HEK293 (cell line): ENCODE results near the gene HELQ.
A peak's percentile ranks its signal among the peaks of the same experiment; 100 is the strongest.

ENCODE experiments used
- CTCF ChIA-PET: fragments of 350-600 bp; formaldehyde crosslinking; extraction: SDS; loops from one replicate; lab custom pipeline; 2021; ENCODE audit warnings: antibody characterized with exemption; lab: Yijun Ruan, JAX
- POLR2A ChIA-PET: fragments of 300-600 bp; formaldehyde crosslinking; extraction: SDS; loops from one replicate; lab custom pipeline; 2020; ENCODE audit warnings: antibody characterized with exemption, inconsistent platforms; lab: Yijun Ruan, JAX
- H3K27ac ChIP-seq: fragments of 200-500 bp; sonication (Bioruptor generic); 2 replicates; pipeline ENCODE4 v1.5.1; 2014; ENCODE audit warnings: low read depth, low read length, control low read depth, inconsistent platforms; ENCODE audit errors: extremely low read depth
- H3K36me3 ChIP-seq, 2 experiments: fragments of 200-500 bp in 1 of 2; sonication (Bioruptor generic) in 1 of 2; 1 replicate in 1 of 2; 2 replicates in 1 of 2; pipeline ENCODE4 v1.5.1; 2014 to 2017; ENCODE audit warnings: inconsistent platforms in 2 of 2, low read length in 2 of 2; ENCODE audit not compliant: control insufficient read depth in 2 of 2, insufficient read depth in 1 of 2
- H3K4me1 ChIP-seq: fragments of 200-500 bp; sonication (Bioruptor generic); 2 replicates; pipeline ENCODE4 v1.5.1; 2014; ENCODE audit warnings: mild to moderate bottlenecking, low read length, inconsistent platforms; ENCODE audit not compliant: control insufficient read depth, insufficient read depth
- H3K4me3 ChIP-seq: 2 replicates; pipeline ENCODE4 v1.5.1; 2011; ENCODE audit warnings: low read depth, mild to moderate bottlenecking, control low read depth, low read length, moderate library complexity
- H3K9me3 ChIP-seq: fragments of 200-500 bp; sonication (Bioruptor generic); 2 replicates; pipeline ENCODE4 v1.5.1; 2014; ENCODE audit warnings: low read depth, low read length, inconsistent platforms; ENCODE audit not compliant: control insufficient read depth, insufficient read depth
- ATF2 ChIP-seq: fragments of 450-650 bp; formaldehyde crosslinking; IDR thresholded peaks from 2 replicates; pipeline ENCODE4 v1.5.1; 2016; ENCODE audit warnings: missing biosample characterization, missing genetic modification characterization, low read depth
- KLF1 ChIP-seq: fragments of 450-650 bp; formaldehyde crosslinking; IDR thresholded peaks from 2 replicates; pipeline ENCODE4 v1.5.1; 2016; ENCODE audit warnings: missing biosample characterization, missing genetic modification characterization
- KLF7 ChIP-seq: fragments of 450-650 bp; formaldehyde crosslinking; IDR thresholded peaks from 2 replicates; pipeline ENCODE4 v1.5.1; 2016; ENCODE audit warnings: missing biosample characterization, missing genetic modification characterization, borderline replicate concordance
- PRDM1 ChIP-seq: fragments of 450-650 bp; formaldehyde crosslinking; IDR thresholded peaks from 2 replicates; pipeline ENCODE4; 2016; ENCODE audit warnings: missing biosample characterization, missing genetic modification characterization
- SP7 ChIP-seq: fragments of 450-650 bp; formaldehyde crosslinking; IDR thresholded peaks from 2 replicates; pipeline ENCODE4 v1.5.1; 2016; ENCODE audit warnings: missing biosample characterization, missing genetic modification characterization
- ZBTB8A ChIP-seq: fragments of 450-650 bp; formaldehyde crosslinking; IDR thresholded peaks from 2 replicates; pipeline ENCODE4 v1.5.1; 2016; ENCODE audit warnings: missing biosample characterization, missing genetic modification characterization
- ZEB2 ChIP-seq: fragments of 450-650 bp; formaldehyde crosslinking; IDR thresholded peaks from 2 replicates; pipeline ENCODE4 v1.5.1; 2016; ENCODE audit warnings: missing biosample characterization, missing genetic modification characterization
- ZNF133 ChIP-seq: fragments of 450-650 bp; formaldehyde crosslinking; IDR thresholded peaks from 2 replicates; pipeline ENCODE4 v1.5.1; 2016; ENCODE audit warnings: missing biosample characterization, missing genetic modification characterization
- ZNF366 ChIP-seq: fragments of 450-650 bp; formaldehyde crosslinking; conservative IDR thresholded peaks from 2 replicates; pipeline ENCODE4 v1.5.1; 2016; ENCODE audit warnings: missing biosample characterization, missing genetic modification characterization
- ZNF561 ChIP-seq: fragments of 450-650 bp; IDR thresholded peaks from 2 replicates; pipeline ENCODE4 v1.5.1; 2018; ENCODE audit warnings: missing biosample characterization, missing genetic modification characterization, borderline replicate concordance
- ZNF596 ChIP-seq: fragments of 450-650 bp; IDR thresholded peaks from 2 replicates; pipeline ENCODE4 v1.5.0; 2018; ENCODE audit warnings: missing biosample characterization, mild to moderate bottlenecking, missing genetic modification characterization, moderate library complexity
- ZNF660 ChIP-seq: fragments of 450-650 bp; IDR thresholded peaks from 2 replicates; pipeline ENCODE4 v1.5.1; 2018; ENCODE audit warnings: missing biosample characterization, mild to moderate bottlenecking, missing genetic modification characterization
- ZNF701 ChIP-seq: fragments of 450-650 bp; formaldehyde crosslinking; IDR thresholded peaks from 2 replicates; pipeline ENCODE4 v1.5.1; 2016; ENCODE audit warnings: missing biosample characterization, missing genetic modification characterization
- ZNF747 ChIP-seq: fragments of 450-650 bp; formaldehyde crosslinking; IDR thresholded peaks from 2 replicates; pipeline ENCODE4 v1.5.1; 2016; ENCODE audit warnings: missing biosample characterization, missing genetic modification characterization
- ZNF777 ChIP-seq: fragments of 450-650 bp; formaldehyde crosslinking; IDR thresholded peaks from 2 replicates; pipeline ENCODE4 v1.5.1; 2017; ENCODE audit warnings: missing biosample characterization, missing genetic modification characterization, borderline replicate concordance
- ZNF791 ChIP-seq: fragments of 450-650 bp; formaldehyde crosslinking; IDR thresholded peaks from 2 replicates; pipeline ENCODE4 v1.5.1; 2016; ENCODE audit warnings: missing biosample characterization, missing genetic modification characterization
- ZSCAN16 ChIP-seq: fragments of 450-650 bp; formaldehyde crosslinking; IDR thresholded peaks from 2 replicates; pipeline ENCODE4 v1.5.1; 2016; ENCODE audit warnings: missing biosample characterization, missing genetic modification characterization
- ZXDB ChIP-seq: fragments of 450-650 bp; formaldehyde crosslinking; IDR thresholded peaks from 2 replicates; pipeline ENCODE4 v1.5.1; 2016; ENCODE audit warnings: missing biosample characterization, missing genetic modification characterization
- TF ChIP-seq, protein P1 (sequence below): fragments of 450-650 bp; formaldehyde crosslinking; IDR thresholded peaks from 2 replicates; pipeline ENCODE4 v1.5.1; 2016; ENCODE audit warnings: missing biosample characterization, missing genetic modification characterization
- TF ChIP-seq, protein P2 (sequence below): fragments of 450-650 bp; IDR thresholded peaks from 2 replicates; pipeline ENCODE4 v1.5.1; 2018; ENCODE audit warnings: missing biosample characterization, mild to moderate bottlenecking, missing genetic modification characterization
- TF ChIP-seq, protein P3 (sequence below): fragments of 450-650 bp; formaldehyde crosslinking; IDR thresholded peaks from 2 replicates; pipeline ENCODE4 v1.5.1; 2016; ENCODE audit warnings: missing biosample characterization, missing genetic modification characterization

The HELQ gene

DNA sequence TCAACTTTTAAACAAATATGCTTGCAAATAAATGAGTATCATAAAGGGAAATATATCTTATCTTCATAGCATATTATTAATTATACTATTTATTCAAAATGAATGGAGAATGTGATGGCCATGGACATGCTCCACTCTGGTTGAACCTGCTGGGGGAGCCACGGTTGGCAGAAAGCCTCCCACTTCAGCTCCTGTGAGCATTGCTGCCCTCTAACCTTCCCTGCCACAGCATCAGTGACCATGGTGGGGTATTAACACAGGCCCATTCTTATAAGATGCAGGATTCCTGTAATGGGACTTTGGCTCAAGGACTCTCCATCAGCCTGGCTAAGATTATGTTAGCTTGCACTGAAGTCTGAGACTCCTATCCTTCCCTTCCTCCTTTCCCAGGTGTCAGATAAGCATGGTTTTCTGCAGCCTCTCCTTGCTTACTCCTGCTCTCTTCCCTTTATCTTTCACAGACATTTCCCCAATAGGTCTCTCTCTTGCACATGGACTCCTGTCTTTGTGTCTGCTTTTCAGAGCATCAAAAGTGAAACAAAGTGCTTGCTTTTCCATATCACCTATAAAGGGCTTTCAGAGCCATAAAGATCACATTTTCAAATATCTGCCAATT, 34.2 kb upstream of the HELQ start (continued):
- TF ChIP-seq, protein P1, sequence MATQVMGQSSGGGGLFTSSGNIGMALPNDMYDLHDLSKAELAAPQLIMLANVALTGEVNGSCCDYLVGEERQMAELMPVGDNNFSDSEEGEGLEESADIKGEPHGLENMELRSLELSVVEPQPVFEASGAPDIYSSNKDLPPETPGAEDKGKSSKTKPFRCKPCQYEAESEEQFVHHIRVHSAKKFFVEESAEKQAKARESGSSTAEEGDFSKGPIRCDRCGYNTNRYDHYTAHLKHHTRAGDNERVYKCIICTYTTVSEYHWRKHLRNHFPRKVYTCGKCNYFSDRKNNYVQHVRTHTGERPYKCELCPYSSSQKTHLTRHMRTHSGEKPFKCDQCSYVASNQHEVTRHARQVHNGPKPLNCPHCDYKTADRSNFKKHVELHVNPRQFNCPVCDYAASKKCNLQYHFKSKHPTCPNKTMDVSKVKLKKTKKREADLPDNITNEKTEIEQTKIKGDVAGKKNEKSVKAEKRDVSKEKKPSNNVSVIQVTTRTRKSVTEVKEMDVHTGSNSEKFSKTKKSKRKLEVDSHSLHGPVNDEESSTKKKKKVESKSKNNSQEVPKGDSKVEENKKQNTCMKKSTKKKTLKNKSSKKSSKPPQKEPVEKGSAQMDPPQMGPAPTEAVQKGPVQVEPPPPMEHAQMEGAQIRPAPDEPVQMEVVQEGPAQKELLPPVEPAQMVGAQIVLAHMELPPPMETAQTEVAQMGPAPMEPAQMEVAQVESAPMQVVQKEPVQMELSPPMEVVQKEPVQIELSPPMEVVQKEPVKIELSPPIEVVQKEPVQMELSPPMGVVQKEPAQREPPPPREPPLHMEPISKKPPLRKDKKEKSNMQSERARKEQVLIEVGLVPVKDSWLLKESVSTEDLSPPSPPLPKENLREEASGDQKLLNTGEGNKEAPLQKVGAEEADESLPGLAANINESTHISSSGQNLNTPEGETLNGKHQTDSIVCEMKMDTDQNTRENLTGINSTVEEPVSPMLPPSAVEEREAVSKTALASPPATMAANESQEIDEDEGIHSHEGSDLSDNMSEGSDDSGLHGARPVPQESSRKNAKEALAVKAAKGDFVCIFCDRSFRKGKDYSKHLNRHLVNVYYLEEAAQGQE (tag by site-specific recombination): no peak

DNA sequence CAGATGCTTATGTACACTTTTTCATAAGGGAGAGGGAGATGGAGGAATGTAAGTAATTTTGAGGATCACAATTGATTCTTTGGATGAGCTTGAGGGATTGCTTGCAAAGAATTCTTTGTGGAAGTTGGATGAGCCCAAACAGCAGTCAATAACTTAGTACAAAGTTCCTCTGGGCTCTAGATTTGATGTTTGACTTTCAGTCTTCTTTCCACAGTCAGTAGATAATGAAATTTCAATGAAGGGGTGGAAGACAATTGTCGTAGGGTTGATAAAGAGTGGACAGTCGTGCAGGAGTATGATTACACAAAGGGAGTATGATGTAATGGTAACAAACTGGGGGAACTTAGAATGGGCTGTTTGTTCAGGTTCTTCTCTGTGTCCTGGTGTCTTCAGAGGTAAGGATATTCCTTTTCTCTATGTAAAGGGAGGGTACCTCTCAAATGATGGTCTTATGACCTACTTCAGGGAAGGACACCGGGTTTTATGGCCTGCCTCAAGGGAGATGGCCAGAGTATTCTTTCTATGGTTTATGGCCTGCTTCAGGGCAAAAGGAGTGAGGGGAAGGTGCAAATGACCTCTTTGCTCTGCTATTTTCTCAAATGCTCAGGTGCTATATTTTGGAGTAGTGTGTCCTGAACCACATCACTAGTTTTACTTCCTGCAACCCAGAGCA, 31.0 kb upstream of the HELQ start:
- no peaks in the 10 kb centered on the region for H3K36me3 ChIP-seq
- H3K27ac ChIP-seq: no peak overlapping the region
- no peaks in the 10 kb centered on the region for H3K9me3 ChIP-seq
- H3K4me3 ChIP-seq: no peak overlapping the region
- ChIA-PET CTCF (no interaction called here), POLR2A (interaction anchor here (0.6 kb wide), 1 partner anchor 1120 kb away, joined by 5 read pairs; no protein-coding TSS in a partner anchor)
- TF ChIP-seq KLF7 (tag by site-specific recombination) (no peak), ATF2 (tag by site-specific recombination) (peak; percentile 47; the same call in 1 of the 2 replicates)
- H3K4me1 ChIP-seq: no peaks in the 10 kb centered on the region

- Histone ChIP-seq H3K4me3 (peak within 1 kb of the TSS; percentile 51), H3K27ac (peak within 1 kb of the TSS; percentile 40; the same call in 1 of the 2 replicates), H3K36me3 (peaks cover 0 to 1% of the 10 kb centered on the region in 2 experiments; a peak in 2 of 3 replicates), H3K9me3 (no peaks in the 10 kb centered on the region), H3K4me1 (no peaks in the 10 kb centered on the region)
- ChIA-PET POLR2A (interaction anchor here (0.6 to 1.2 kb wide), 2 partner anchors 584 to 1714 kb away, joined by 3 to 4 read pairs; partner anchors contain the start of gene THAP9), CTCF (no interaction called here)
- TF ChIP-seq ZNF596 (tag by site-specific recombination) (0 out of 2 replicates have a peak, but pooled peaks have one; percentile 30), ZNF777 (peak; percentile 93), ZSCAN16 (tag by site-specific recombination) (0 out of 2 replicates have a peak, but pooled peaks have one; percentile 20), ZNF660 (tag by site-specific recombination) (peak; percentile 47; the same call in 1 of the 2 replicates), ZNF747 (no peak), ZBTB8A (peak; percentile 83), ZNF701 (tag by site-specific recombination) (no peak), ZNF366 (tag by site-specific recombination) (peak; percentile 70), ZNF791 (tag by site-specific recombination) (no peak), KLF1 (peak; percentile 65), ZEB2 (tag by site-specific recombination) (peak; percentile 51), ZNF133 (no peak), SP7 (peak; percentile 68), PRDM1 (tag by site-specific recombination) (peak; percentile 86), ZXDB (tag by site-specific recombination) (peak; percentile 77), ZNF561 (peak; percentile 63; the same call in 1 of the 2 replicates)
- TF ChIP-seq, protein P2, sequence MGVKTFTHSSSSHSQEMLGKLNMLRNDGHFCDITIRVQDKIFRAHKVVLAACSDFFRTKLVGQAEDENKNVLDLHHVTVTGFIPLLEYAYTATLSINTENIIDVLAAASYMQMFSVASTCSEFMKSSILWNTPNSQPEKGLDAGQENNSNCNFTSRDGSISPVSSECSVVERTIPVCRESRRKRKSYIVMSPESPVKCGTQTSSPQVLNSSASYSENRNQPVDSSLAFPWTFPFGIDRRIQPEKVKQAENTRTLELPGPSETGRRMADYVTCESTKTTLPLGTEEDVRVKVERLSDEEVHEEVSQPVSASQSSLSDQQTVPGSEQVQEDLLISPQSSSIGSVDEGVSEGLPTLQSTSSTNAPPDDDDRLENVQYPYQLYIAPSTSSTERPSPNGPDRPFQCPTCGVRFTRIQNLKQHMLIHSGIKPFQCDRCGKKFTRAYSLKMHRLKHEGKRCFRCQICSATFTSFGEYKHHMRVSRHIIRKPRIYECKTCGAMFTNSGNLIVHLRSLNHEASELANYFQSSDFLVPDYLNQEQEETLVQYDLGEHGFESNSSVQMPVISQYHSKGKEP (tag by site-specific recombination): peak; percentile 62; the same call in 1 of the 2 replicates
- TF ChIP-seq, protein P3, sequence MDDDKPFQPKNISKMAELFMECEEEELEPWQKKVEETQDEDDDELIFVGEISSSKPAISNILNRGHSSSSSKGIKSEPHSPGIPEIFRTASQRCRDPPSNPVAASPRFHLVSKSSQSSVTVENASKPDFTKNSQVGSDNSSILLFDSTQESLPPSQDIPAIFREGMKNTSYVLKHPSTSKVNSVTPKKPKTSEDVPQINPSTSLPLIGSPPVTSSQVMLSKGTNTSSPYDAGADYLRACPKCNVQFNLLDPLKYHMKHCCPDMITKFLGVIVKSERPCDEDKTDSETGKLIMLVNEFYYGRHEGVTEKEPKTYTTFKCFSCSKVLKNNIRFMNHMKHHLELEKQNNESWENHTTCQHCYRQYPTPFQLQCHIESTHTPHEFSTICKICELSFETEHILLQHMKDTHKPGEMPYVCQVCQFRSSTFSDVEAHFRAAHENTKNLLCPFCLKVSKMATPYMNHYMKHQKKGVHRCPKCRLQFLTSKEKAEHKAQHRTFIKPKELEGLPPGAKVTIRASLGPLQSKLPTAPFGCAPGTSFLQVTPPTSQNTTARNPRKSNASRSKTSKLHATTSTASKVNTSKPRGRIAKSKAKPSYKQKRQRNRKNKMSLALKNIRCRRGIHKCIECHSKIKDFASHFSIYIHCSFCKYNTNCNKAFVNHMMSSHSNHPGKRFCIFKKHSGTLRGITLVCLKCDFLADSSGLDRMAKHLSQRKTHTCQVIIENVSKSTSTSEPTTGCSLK (tag by site-specific recombination): no peak
Observed at GRCh38 chr4:83484500-83485461, 29.2 kb upstream of the HELQ start, which contains the start of gene ABRAXAS1. Gene ABRAXAS1 (minus strand): TSS chr4:83485100. CDS start chr4:83485072, 28 bp downstream.
